ENCODE measurements around the gene ASGR1. TPM values are rescaled to one million over a fixed set of nuclear protein-coding genes. Genes with fewer than 3 reads are reported as not detected.
A peak's percentile ranks its signal among the peaks of the same experiment; 100 is the strongest.
"Not testable (repeated sequence)": the region's sequence is repeated elsewhere in the genome, so short reads cannot be mapped to it uniquely, and the experiment has no call there.

The ASGR1 gene
- total RNA-seq, 1 experiment from 2014 or later, result 1.3 TPM

DNA sequence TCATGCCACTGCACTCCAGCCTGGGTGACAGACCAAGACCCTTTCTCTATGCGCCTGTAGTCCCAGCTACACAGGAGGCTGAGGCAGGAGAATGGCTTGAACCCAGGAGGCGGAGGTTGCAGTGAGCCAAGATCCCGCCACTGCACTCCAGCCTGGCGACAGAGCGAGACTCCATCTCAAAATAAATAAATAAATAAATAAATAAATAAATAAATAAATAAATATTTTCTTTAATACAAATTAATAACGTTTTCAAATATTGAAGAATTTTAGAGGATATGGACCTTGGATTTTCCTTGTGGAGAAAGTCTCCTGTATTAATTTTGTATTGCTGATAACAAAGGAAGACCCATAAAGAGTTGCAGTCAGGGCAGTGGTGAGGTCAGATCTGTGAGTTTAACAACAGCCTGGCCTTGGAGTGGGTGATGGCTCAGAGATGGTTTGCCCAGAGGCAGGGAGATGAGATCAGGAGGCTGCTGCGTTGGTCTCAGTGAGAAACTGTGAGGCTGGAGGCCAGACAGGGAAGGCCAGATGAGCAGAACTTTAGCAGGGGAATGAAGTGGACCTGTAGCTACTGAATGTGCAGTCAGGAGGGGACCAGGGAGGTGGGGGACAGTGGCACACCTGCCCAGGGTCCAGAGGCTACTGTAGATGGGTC, 4.4 kb upstream of the ASGR1 start:
- Histone ChIP-seq H3K9me3 (ENCODE audit: control insufficient read depth, insufficient read depth, low read depth, low read length) (no peaks in the 10 kb centered on the region), H3K27ac (ENCODE audit: low read length) (no peak overlapping the region), H3K4me1 (ENCODE audit: control insufficient read depth, insufficient read depth, low read length) (no peaks in the 10 kb centered on the region), H3K4me3 (ENCODE audit: low read depth in 2 of 2, low read length in 2 of 2) (no peak overlapping the region), H3K36me3 (ENCODE audit: control insufficient read depth, insufficient read depth, low read length) (no peaks in the 10 kb centered on the region), H3K27me3 (ENCODE audit: control insufficient read depth, insufficient read depth, low read length) (no peaks in the 10 kb centered on the region)
- BruUV-seq (replicated peaks), result no TSS peak
- no peak for TF ChIP-seq SIN3A (IDR thresholded peaks at IDR 0.05; ENCODE audit: borderline replicate concordance, insufficient read depth, low read depth, low read length)
- TF ChIP-seq, protein P1, sequence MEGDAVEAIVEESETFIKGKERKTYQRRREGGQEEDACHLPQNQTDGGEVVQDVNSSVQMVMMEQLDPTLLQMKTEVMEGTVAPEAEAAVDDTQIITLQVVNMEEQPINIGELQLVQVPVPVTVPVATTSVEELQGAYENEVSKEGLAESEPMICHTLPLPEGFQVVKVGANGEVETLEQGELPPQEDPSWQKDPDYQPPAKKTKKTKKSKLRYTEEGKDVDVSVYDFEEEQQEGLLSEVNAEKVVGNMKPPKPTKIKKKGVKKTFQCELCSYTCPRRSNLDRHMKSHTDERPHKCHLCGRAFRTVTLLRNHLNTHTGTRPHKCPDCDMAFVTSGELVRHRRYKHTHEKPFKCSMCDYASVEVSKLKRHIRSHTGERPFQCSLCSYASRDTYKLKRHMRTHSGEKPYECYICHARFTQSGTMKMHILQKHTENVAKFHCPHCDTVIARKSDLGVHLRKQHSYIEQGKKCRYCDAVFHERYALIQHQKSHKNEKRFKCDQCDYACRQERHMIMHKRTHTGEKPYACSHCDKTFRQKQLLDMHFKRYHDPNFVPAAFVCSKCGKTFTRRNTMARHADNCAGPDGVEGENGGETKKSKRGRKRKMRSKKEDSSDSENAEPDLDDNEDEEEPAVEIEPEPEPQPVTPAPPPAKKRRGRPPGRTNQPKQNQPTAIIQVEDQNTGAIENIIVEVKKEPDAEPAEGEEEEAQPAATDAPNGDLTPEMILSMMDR (IDR thresholded peaks at IDR 0.05), result no peak
- no peak for TF ChIP-seq TCF7L2 (IDR thresholded peaks at IDR 0.05; ENCODE audit: low read depth, low read length)
- TF ChIP-seq POLR2AphosphoS5 (IDR thresholded peaks at IDR 0.05; ENCODE audit: low read depth, low read length), result no peak
- TF ChIP-seq, protein P2, sequence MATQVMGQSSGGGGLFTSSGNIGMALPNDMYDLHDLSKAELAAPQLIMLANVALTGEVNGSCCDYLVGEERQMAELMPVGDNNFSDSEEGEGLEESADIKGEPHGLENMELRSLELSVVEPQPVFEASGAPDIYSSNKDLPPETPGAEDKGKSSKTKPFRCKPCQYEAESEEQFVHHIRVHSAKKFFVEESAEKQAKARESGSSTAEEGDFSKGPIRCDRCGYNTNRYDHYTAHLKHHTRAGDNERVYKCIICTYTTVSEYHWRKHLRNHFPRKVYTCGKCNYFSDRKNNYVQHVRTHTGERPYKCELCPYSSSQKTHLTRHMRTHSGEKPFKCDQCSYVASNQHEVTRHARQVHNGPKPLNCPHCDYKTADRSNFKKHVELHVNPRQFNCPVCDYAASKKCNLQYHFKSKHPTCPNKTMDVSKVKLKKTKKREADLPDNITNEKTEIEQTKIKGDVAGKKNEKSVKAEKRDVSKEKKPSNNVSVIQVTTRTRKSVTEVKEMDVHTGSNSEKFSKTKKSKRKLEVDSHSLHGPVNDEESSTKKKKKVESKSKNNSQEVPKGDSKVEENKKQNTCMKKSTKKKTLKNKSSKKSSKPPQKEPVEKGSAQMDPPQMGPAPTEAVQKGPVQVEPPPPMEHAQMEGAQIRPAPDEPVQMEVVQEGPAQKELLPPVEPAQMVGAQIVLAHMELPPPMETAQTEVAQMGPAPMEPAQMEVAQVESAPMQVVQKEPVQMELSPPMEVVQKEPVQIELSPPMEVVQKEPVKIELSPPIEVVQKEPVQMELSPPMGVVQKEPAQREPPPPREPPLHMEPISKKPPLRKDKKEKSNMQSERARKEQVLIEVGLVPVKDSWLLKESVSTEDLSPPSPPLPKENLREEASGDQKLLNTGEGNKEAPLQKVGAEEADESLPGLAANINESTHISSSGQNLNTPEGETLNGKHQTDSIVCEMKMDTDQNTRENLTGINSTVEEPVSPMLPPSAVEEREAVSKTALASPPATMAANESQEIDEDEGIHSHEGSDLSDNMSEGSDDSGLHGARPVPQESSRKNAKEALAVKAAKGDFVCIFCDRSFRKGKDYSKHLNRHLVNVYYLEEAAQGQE (IDR thresholded peaks at IDR 0.05; ENCODE audit: insufficient read depth in 1 of 2, low read depth in 2 of 2, low read length in 1 of 2), result no peak
- in situ Hi-C loops (cut with HindIII; ENCODE audit: low pct_unique_long_range_greater_than_20kb, low sequenced_read_pairs), result no loop called here
- intact Hi-C loops (cut with micrococcal nuclease; ENCODE audit: unreplicated experiment), result no loop called here
- DNase-seq (ENCODE audit: low read depth, low spot score), result no peak
- ChIA-PET CTCF (no interaction called here), POLR2A (interaction anchor here (0.6 kb wide), 1 partner anchor 37 kb away, joined by 3 read pairs; no protein-coding TSS in a partner anchor)
- peak; percentile 42; the same call in 1 of the 2 replicates for ATAC-seq

DNA sequence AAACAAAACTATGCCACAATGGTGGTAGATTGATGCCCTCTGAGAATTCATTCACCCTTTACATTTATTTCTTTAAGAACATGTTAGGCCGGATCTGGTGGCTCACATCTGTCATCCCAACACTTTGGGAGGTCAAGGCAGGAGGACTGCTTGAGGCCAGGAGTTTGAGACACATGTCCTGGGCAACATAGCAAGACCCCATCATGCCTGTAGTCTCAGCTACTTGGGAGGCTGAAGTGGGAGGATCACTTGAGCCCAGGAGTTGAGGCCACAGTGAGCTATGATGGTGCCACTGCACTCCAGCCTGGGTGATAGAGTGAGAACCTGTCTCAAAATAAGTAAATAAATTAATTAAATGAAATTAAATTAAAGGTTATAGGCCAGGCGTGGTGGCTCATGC, 2.9 kb upstream of the ASGR1 start:
- BruUV-seq (replicated peaks); H3K9me3 ChIP-seq (ENCODE audit: control insufficient read depth, insufficient read depth, low read depth, low read length); in situ Hi-C loops (cut with HindIII; ENCODE audit: low pct_unique_long_range_greater_than_20kb, low sequenced_read_pairs); H3K4me3 ChIP-seq (ENCODE audit: low read depth in 2 of 2, low read length in 2 of 2); DNase-seq (ENCODE audit: low read depth, low spot score); intact Hi-C loops (cut with micrococcal nuclease; ENCODE audit: unreplicated experiment); CTCF ChIA-PET; H3K4me1 ChIP-seq (ENCODE audit: control insufficient read depth, insufficient read depth, low read length); H3K27ac ChIP-seq (ENCODE audit: low read length); H3K27me3 ChIP-seq (ENCODE audit: control insufficient read depth, insufficient read depth, low read length); ATAC-seq; H3K36me3 ChIP-seq (ENCODE audit: control insufficient read depth, insufficient read depth, low read length): not testable (repeated sequence)
- POLR2A ChIA-PET, result interaction anchor here (0.6 kb wide), 1 partner anchor 113 kb away, joined by 3 read pairs; no protein-coding TSS in a partner anchor

DNA sequence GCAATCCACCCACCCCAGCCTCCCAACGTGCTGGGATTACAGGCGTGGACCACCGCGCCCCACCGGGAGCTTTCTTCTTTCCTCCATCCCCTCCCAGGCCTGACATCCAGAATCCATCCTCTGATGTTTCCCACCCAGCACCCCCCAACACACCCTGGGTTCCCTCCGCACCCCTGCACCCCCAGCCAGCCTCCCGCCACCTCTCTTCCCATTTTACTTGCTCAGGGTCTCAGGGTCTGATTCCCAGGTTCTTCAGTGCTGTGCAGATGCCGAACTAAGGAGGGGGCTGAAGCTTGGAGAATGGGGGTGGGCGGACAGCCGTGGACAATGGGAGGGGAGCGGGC, 225 bp downstream of the ASGR1 start:
- TF ChIP-seq POLR2AphosphoS5 (IDR thresholded peaks at IDR 0.05; ENCODE audit: low read depth, low read length) (no peak), TCF7L2 (IDR thresholded peaks at IDR 0.05; ENCODE audit: low read depth, low read length) (no peak), SIN3A (IDR thresholded peaks at IDR 0.05; ENCODE audit: borderline replicate concordance, insufficient read depth, low read depth, low read length) (no peak)
- TF ChIP-seq, protein P1 (IDR thresholded peaks at IDR 0.05), result no peak
- TF ChIP-seq, protein P2 (IDR thresholded peaks at IDR 0.05; ENCODE audit: insufficient read depth in 1 of 2, low read depth in 2 of 2, low read length in 1 of 2), result no peak
- peaks cover 9% of the 10 kb centered on the region; the same call in 1 of the 2 replicates for H3K4me1 ChIP-seq (ENCODE audit: control insufficient read depth, insufficient read depth, low read length)
- in situ Hi-C loops (cut with HindIII; ENCODE audit: low pct_unique_long_range_greater_than_20kb, low sequenced_read_pairs) (no loop called here), intact Hi-C loops (cut with micrococcal nuclease; ENCODE audit: unreplicated experiment) (no loop called here)
- no peaks in the 10 kb centered on the region for H3K27me3 ChIP-seq (ENCODE audit: control insufficient read depth, insufficient read depth, low read length)
- H3K27ac ChIP-seq (ENCODE audit: low read length), result no peak overlapping the region
- ChIA-PET CTCF (interaction anchor here (0.6 to 0.7 kb wide), 2 partner anchors 10 to 130 kb away, joined by 4 to 7 read pairs; no protein-coding TSS in a partner anchor), POLR2A (no interaction called here)
- BruUV-seq (replicated peaks), result no TSS peak
- no peak for ATAC-seq
- H3K4me3 ChIP-seq (ENCODE audit: low read depth in 2 of 2, low read length in 2 of 2), result no peak overlapping the region
- H3K36me3 ChIP-seq (ENCODE audit: control insufficient read depth, insufficient read depth, low read length), result no peaks in the 10 kb centered on the region
- H3K9me3 ChIP-seq (ENCODE audit: control insufficient read depth, insufficient read depth, low read depth, low read length), result no peaks in the 10 kb centered on the region
- DNase-seq (ENCODE audit: low read depth, low spot score), result no peak
